ENCODE data around the gene COL12A1. TPM values are rescaled to one million over a fixed set of nuclear protein-coding genes. Genes with fewer than 3 reads are reported as not detected.

Gene COL12A1
- total RNA-seq, 1 donor from 2014 or later: 24.3 TPM

DNA sequence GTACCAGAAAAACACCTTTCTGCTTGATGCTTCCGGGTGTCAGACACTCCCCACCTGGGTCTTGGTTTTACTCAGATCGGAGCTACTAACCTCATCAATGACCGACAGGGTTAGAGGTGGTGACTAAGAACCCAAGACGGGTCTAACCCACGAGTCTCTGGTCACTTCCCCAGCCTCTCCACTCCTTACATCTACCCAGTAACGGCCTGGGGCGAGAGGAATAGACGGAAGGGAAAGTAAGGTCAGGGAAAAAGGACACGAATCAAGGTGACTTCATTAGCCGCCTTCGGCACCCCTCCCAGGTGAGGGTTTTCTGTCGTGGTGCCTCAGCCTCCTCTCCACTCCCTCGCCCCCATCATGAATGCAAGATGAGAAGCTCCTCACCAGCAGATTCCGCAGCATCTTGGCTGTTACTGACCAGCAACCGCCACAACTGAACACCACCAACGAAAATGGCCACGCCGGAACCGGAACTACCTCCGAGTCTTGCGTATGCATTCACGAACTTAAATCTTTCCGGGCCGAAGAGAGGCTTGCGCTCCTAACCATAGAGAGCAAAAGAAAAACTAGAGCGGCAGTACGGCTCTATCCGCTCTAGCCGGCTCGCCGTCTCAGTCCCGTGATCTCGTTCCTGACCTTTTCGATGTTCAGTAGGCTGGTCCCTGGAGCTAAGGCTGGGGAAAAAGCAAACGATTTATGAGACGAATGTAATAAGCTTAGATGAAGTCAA lies 37.6 kb upstream of the COL12A1 start, which contains the start of gene COX7A2:
COX7A2 (minus strand) TSS at position 469 of the 730 bp plus-strand sequence; CDS start at position 402, 67 bp downstream.
- DNase-seq (ENCODE audit: low read depth): peak; percentile 97
- Histone ChIP-seq H3K4me3 (ENCODE audit: low read depth, low read length) (peak within 1 kb of the TSS; percentile 62), H3K36me3 (ENCODE audit: control insufficient read depth, insufficient read depth, low read length) (no peaks in the 10 kb centered on the region), H3K27me3 (ENCODE audit: control insufficient read depth, insufficient read depth, low read length) (no peaks in the 10 kb centered on the region)
- TF ChIP-seq, protein P1, sequence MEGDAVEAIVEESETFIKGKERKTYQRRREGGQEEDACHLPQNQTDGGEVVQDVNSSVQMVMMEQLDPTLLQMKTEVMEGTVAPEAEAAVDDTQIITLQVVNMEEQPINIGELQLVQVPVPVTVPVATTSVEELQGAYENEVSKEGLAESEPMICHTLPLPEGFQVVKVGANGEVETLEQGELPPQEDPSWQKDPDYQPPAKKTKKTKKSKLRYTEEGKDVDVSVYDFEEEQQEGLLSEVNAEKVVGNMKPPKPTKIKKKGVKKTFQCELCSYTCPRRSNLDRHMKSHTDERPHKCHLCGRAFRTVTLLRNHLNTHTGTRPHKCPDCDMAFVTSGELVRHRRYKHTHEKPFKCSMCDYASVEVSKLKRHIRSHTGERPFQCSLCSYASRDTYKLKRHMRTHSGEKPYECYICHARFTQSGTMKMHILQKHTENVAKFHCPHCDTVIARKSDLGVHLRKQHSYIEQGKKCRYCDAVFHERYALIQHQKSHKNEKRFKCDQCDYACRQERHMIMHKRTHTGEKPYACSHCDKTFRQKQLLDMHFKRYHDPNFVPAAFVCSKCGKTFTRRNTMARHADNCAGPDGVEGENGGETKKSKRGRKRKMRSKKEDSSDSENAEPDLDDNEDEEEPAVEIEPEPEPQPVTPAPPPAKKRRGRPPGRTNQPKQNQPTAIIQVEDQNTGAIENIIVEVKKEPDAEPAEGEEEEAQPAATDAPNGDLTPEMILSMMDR (IDR thresholded peaks at IDR 0.05; ENCODE audit: insufficient read depth, low read length, poor library complexity, severe bottlenecking): no peak

DNA sequence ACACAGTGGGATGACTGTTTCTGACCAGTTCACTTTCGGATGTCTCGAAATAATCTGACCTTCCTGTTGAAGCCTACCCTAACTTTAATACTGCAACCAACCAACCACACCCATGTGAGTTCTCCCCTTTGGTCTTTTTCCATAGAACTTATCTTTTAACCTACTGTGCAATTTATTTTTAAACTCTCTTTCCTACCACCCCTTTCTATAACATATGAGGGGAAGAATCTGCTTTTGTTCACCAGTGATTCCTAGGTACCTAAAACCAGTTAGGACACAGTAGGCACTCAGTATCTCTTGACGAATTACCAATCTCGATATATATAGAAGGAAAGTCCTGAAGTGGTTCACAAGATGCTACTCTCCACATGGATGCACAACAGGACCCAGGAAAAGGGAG lies 30.8 kb upstream of the COL12A1 start:
- Histone ChIP-seq H3K4me3 (ENCODE audit: low read depth, low read length) (no peak overlapping the region), H3K27me3 (ENCODE audit: control insufficient read depth, insufficient read depth, low read length) (no peaks in the 10 kb centered on the region), H3K36me3 (ENCODE audit: control insufficient read depth, insufficient read depth, low read length) (no peaks in the 10 kb centered on the region)
- TF ChIP-seq, protein P1 (IDR thresholded peaks at IDR 0.05; ENCODE audit: insufficient read depth, low read length, poor library complexity, severe bottlenecking): no peak
- DNase-seq (ENCODE audit: low read depth): no peak

DNA sequence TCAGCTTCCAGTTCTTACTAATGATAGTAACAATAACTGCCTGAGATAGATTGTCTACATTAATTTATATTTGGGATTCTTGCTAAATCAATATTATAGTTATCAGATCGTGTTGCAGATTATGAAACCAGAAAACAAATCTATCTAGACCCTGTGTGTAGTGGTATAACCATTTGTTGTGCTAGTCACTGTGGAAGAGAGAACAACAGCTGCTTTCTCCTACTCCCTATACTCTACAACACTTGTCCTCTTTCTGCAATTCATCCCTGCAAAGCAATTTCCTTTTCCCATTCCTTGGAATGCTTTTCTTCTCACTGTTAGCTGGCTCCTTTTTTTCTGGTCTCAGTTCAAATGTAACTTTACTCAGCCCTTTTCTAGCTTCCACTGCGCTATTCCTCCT lies 29.4 kb upstream of the COL12A1 start:
- H3K27me3 ChIP-seq (ENCODE audit: control insufficient read depth, insufficient read depth, low read length): no peaks in the 10 kb centered on the region
- H3K4me3 ChIP-seq (ENCODE audit: low read depth, low read length): no peak overlapping the region
- H3K36me3 ChIP-seq (ENCODE audit: control insufficient read depth, insufficient read depth, low read length): no peaks in the 10 kb centered on the region
- TF ChIP-seq, protein P1 (IDR thresholded peaks at IDR 0.05; ENCODE audit: insufficient read depth, low read length, poor library complexity, severe bottlenecking): no peak
- no peak for DNase-seq (ENCODE audit: low read depth)

DNA sequence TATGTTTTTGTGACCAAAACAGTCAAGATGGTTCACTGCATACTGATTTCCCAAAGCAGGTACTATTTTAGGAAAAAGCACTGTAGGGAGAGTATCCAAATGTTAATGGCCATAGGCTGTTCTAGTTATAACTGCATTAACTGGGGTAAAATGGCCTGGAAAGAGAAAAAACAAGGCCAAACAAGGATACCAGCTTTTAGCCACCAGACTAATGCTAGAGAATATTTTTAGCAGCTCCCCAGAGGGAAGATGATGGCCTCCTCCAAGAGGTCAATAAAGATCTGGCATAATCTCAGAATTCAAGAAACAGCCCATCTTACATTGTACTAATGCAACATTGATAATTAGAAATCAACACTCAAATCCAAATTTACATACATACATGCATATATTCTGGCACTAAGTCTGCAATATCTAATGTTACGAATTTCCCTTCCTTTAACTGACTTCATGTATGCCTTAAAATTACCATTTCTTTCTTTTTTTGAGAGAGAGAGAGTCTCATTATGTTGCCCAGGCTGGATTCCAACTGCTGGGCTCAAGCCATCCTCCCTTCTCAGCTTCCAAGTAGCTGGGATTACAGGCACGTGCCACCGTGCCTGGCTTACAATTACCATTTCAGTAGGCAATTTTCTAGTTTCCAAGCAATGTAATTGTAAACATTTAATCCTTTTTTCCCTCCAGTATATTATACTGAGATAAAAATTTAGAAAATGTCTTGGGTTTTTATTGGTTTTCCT lies 28.4 kb upstream of the COL12A1 start:
- Histone ChIP-seq H3K27me3 (ENCODE audit: control insufficient read depth, insufficient read depth, low read length) (no peaks in the 10 kb centered on the region), H3K4me3 (ENCODE audit: low read depth, low read length) (no peak overlapping the region), H3K36me3 (ENCODE audit: control insufficient read depth, insufficient read depth, low read length) (no peaks in the 10 kb centered on the region)
- TF ChIP-seq, protein P1 (IDR thresholded peaks at IDR 0.05; ENCODE audit: insufficient read depth, low read length, poor library complexity, severe bottlenecking): no peak
- DNase-seq (ENCODE audit: low read depth): no peak

DNA sequence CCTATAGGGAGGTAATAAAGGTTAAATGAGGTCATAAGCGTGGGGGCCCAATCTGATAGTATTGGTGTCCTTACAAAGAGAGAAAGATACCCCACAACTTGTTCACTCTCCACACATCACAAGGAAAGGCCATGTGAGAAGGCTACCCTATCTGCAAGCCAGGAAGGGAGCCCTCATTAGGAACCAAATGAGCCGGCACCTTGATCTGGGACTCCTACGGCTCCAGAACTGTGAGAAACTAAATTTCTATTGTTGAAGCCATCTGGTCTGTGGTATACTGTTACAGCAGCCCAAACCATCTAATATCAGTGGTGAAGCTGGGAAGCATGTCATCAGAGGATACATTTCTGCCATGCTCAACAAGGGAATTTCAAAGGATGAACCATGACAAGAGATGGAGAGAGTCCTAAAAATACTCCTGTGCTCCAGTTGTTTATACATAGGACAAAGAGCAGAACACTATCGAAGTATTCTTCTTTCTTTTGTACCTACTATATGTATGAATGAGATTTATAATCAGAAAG lies 27.3 kb upstream of the COL12A1 start:
- Histone ChIP-seq H3K4me3 (ENCODE audit: low read depth, low read length) (no peak overlapping the region), H3K36me3 (ENCODE audit: control insufficient read depth, insufficient read depth, low read length) (no peaks in the 10 kb centered on the region), H3K27me3 (ENCODE audit: control insufficient read depth, insufficient read depth, low read length) (no peaks in the 10 kb centered on the region)
- DNase-seq (ENCODE audit: low read depth): no peak
- TF ChIP-seq, protein P1 (IDR thresholded peaks at IDR 0.05; ENCODE audit: insufficient read depth, low read length, poor library complexity, severe bottlenecking): no peak
